ENCODE measurements around the gene FER.
A peak's percentile ranks its signal among the peaks of the same experiment; 100 is the strongest.

FER gene

DNA sequence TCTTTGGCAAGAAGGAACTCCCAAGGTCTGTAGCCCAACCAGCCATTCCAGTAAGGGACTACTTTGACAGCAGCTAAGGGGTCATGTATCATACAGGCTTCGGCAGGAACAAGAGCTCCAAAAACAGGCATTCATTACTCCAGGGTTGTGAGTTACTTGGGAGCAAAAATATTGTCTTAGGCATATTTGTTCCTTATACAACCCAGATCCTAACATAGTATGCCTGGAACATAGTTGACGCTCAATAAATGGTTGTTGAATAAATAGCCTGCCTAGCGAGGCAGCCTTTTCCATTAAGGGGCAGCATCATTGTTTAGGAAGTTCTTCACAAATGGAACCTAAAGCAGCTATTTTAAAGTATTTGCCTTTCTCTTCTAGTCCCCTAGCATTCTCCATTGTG is 35.8 kb upstream of the FER start:
- no peak for DNase-seq (ENCODE audit: low read depth, low spot score)
- no peak overlapping the region for H3K4me3 ChIP-seq (ENCODE audit: low read depth, low read length)
- no peak for TF ChIP-seq CTCF (IDR thresholded peaks at IDR 0.05; ENCODE audit: insufficient read depth, low read length, missing control alignments)
- ChIA-PET POLR2A (no interaction called here), CTCF (interaction anchor here (1.7 kb wide), 1 partner anchor 31 kb away, joined by 4 read pairs; no protein-coding TSS in a partner anchor)

DNA sequence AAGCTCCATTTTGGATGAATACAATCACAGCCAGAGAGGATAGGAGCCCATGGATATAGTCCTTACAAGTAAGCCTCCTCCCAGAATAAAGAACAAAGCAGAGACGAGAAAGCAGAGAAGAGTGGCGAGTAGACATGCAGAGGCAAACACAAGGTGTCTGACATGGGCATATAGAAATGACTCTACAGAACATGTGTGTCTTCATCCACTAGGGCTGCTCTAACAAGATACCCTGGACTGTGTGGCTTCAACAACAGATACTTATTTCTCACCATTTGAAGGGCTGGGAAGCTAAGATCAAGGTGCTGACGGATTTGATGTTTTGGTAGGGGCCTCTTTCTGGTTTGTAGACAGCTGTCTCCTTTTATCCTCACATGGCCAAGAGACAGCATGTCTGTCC is 32.3 kb upstream of the FER start:
- DNase-seq (ENCODE audit: low read depth, low spot score) = no peak
- CTCF ChIA-PET = no interaction called here
- TF ChIP-seq CTCF (IDR thresholded peaks at IDR 0.05; ENCODE audit: insufficient read depth, low read length, missing control alignments) = no peak
- POLR2A ChIA-PET = no interaction called here
- no peak overlapping the region for H3K4me3 ChIP-seq (ENCODE audit: low read depth, low read length)

DNA sequence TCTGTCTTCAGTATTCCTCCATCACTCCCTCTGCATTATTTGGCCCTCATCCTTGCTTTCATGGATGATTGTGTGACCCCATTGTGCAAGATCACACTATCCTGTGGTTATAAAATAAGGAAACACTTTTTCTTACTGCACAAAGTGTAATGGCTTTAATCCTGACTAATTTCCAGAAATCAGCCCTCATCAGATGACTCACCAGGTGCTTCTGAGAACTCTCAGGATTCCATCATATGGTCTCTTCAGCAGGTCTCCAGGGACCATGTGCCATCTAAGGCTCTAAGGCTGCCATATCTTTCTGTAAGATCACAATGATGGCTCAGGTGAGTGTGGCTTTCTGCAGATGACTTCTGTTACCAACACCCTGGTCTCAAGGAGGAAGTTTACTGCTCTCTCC is 27.3 kb upstream of the FER start:
- no peak overlapping the region for H3K4me3 ChIP-seq (ENCODE audit: low read depth, low read length)
- POLR2A ChIA-PET = no interaction called here
- CTCF ChIA-PET = no interaction called here
- no peak for DNase-seq (ENCODE audit: low read depth, low spot score)
- no peak for TF ChIP-seq CTCF (IDR thresholded peaks at IDR 0.05; ENCODE audit: insufficient read depth, low read length, missing control alignments)

- POLR2A ChIA-PET = interaction anchor here (1.9 kb wide), 1 partner anchor 22 kb away, joined by 10 read pairs; the partner anchor contains the start of gene FER
- DNase-seq (ENCODE audit: low read depth, low spot score) = no peak
- TF ChIP-seq CTCF (IDR thresholded peaks at IDR 0.05; ENCODE audit: insufficient read depth, low read length, missing control alignments) = no peak
- CTCF ChIA-PET = interaction anchor here (0.9 to 2.0 kb wide), 2 partner anchors 19 to 203 kb away, joined by 3 to 5 read pairs; no protein-coding TSS in a partner anchor
- H3K4me3 ChIP-seq (ENCODE audit: low read depth, low read length) = no peak overlapping the region
Observed at GRCh38 chr5:108726446-108727235, 21.1 kb upstream of the FER start.

DNA sequence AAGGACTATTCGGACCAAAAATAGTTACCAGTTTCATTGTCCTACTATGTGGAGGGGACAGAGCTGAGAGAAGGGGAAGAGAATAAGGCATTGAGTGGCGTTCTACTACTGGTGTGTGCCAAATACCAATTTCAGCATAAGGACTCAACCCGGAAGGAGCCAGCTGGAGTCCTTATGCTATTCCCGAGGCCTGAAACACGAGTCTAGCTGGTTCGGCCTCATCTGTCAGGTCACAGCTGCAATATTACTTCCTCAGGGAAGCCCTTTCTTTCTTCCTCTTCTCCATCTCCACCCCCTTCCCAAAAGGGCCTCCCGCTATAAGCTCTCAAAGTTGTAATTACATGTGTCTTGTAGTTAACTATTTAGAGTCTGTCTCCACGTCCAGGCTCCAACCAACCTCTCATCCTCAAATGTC is 20.5 kb upstream of the FER start:
- H3K4me3 ChIP-seq (ENCODE audit: low read depth, low read length) = peak overlapping the region; percentile 85
- TF ChIP-seq CTCF (IDR thresholded peaks at IDR 0.05; ENCODE audit: insufficient read depth, low read length, missing control alignments) = no peak
- CTCF ChIA-PET = interaction anchor here (0.9 to 2.0 kb wide), 2 partner anchors 19 to 204 kb away, joined by 3 to 5 read pairs; no protein-coding TSS in a partner anchor
- no peak for DNase-seq (ENCODE audit: low read depth, low spot score)
- POLR2A ChIA-PET = interaction anchor here (0.8 to 2.0 kb wide), 4 partner anchors 21 to 683 kb away, joined by 3 to 10 read pairs (median 6); partner anchors contain the start of genes FER and PJA2
